AG10803 (cell line): ENCODE measurements around the gene CCDC136.

ENCODE experiments used
- DNase-seq: peaks from one replicate; pipeline ENCODE4 v3.0.0; 2010; ENCODE audit warnings: low read depth
- H3K4me3 ChIP-seq: 2 replicates; pipeline ENCODE4 v1.5.1; 2011; ENCODE audit warnings: mild to moderate bottlenecking, low read length, control low read depth
- TF ChIP-seq, protein P1 (sequence below): conservative IDR thresholded peaks from 2 replicates; pipeline ENCODE4 v1.5.1; 2011; ENCODE audit warnings: mild to moderate bottlenecking, low read length, control low read depth, inconsistent platforms

CCDC136 gene

DNA sequence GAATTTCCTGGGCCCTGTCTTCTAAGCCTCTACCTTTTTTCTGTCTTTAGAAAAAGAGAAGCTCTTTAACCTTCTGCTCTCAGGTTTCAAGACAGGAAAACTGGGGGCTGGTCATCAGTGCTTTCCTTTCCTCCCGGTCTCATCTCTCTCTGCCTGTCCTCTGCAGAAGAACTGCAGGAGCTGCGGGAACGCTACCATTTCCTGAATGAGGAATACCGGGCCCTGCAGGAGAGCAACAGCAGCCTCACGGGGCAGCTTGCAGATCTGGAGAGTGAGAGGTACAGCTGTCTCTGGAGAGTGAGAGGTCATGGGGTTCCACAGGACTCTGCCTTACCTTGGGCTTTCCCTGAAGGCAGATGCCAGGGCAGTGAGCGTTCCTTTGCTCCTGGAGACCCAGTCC is 12.7 kb downstream of the CCDC136 start:
- no peak for DNase-seq
- TF ChIP-seq, protein P1, sequence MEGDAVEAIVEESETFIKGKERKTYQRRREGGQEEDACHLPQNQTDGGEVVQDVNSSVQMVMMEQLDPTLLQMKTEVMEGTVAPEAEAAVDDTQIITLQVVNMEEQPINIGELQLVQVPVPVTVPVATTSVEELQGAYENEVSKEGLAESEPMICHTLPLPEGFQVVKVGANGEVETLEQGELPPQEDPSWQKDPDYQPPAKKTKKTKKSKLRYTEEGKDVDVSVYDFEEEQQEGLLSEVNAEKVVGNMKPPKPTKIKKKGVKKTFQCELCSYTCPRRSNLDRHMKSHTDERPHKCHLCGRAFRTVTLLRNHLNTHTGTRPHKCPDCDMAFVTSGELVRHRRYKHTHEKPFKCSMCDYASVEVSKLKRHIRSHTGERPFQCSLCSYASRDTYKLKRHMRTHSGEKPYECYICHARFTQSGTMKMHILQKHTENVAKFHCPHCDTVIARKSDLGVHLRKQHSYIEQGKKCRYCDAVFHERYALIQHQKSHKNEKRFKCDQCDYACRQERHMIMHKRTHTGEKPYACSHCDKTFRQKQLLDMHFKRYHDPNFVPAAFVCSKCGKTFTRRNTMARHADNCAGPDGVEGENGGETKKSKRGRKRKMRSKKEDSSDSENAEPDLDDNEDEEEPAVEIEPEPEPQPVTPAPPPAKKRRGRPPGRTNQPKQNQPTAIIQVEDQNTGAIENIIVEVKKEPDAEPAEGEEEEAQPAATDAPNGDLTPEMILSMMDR = no peak
- H3K4me3 ChIP-seq = no peak overlapping the region

- no peak overlapping the region for H3K4me3 ChIP-seq
- TF ChIP-seq, protein P1 = no peak
- DNase-seq = no peak
Measured at GRCh38 chr7:128805225-128805624, 13.5 kb downstream of the CCDC136 start.

GRCh38 chr7:128807191-128807590 is 15.4 kb downstream of the CCDC136 start:
- DNase-seq = no peak
- no peak overlapping the region for H3K4me3 ChIP-seq
- TF ChIP-seq, protein P1 = no peak

- H3K4me3 ChIP-seq = no peak overlapping the region
- no peak for DNase-seq
- TF ChIP-seq, protein P1 = no peak
Measured at GRCh38 chr7:128809363-128809762, 17.6 kb downstream of the CCDC136 start.

- H3K4me3 ChIP-seq = no peak overlapping the region
- TF ChIP-seq, protein P1 = no peak
- DNase-seq = no peak
Measured at GRCh38 chr7:128810473-128810872, 18.7 kb downstream of the CCDC136 start.

- H3K4me3 ChIP-seq = no peak overlapping the region
- no peak for DNase-seq
- TF ChIP-seq, protein P1 = no peak
Measured at GRCh38 chr7:128810997-128811396, 19.2 kb downstream of the CCDC136 start.

GRCh38 chr7:128811631-128812430 is 20.1 kb downstream of the CCDC136 start:
- TF ChIP-seq, protein P1 = no peak
- no peak for DNase-seq
- no peak overlapping the region for H3K4me3 ChIP-seq
